Fibroblast of gingiva (primary cell): Measurements from ENCODE around the gene PDXP.

Experiments
- DNase-seq: peaks from one replicate; pipeline ENCODE4 v3.0.0-alpha.2; 2011; ENCODE audit warnings: low read depth

PDXP gene

GRCh38 chr22:37628830-37629229 is 29.7 kb upstream of the PDXP start:
- no peak for DNase-seq

GRCh38 chr22:37629928-37630327 is 28.6 kb upstream of the PDXP start:
- DNase-seq: no peak

GRCh38 chr22:37630839-37631435 is 27.6 kb upstream of the PDXP start:
- no peak for DNase-seq

- no peak for DNase-seq
Measured at GRCh38 chr22:37631448-37632173, 26.9 kb upstream of the PDXP start.

GRCh38 chr22:37632174-37633088 is 26.1 kb upstream of the PDXP start:
- no peak for DNase-seq

- DNase-seq: no peak
Measured at GRCh38 chr22:37633089-37633624, 25.4 kb upstream of the PDXP start.

- peak; percentile 85 for DNase-seq
Measured at GRCh38 chr22:37633625-37634416, 24.7 kb upstream of the PDXP start.

- no peak for DNase-seq
Measured at GRCh38 chr22:37634417-37634924, 24.1 kb upstream of the PDXP start.

GRCh38 chr22:37635157-37635556 is 23.4 kb upstream of the PDXP start:
- no peak for DNase-seq

- DNase-seq: no peak
Measured at GRCh38 chr22:37636186-37636948, 22.2 kb upstream of the PDXP start.

GRCh38 chr22:37636949-37637273 is 21.6 kb upstream of the PDXP start:
- DNase-seq: no peak

- DNase-seq: no peak
Measured at GRCh38 chr22:37638391-37639069, 20.0 kb upstream of the PDXP start.

GRCh38 chr22:37639070-37639760 is 19.3 kb upstream of the PDXP start, which contains the start of gene SH3BP1:
SH3BP1 (plus strand) TSS chr22:37639669; CDS start chr22:37639788, 119 bp downstream.
- DNase-seq: no peak

GRCh38 chr22:37639771-37640590 is 18.5 kb upstream of the PDXP start:
- DNase-seq: no peak

GRCh38 chr22:37640591-37641560 is 17.6 kb upstream of the PDXP start:
- DNase-seq: no peak

GRCh38 chr22:37641561-37641949 is 17.0 kb upstream of the PDXP start:
- no peak for DNase-seq

- peak; percentile 52 for DNase-seq
Measured at GRCh38 chr22:37643225-37643847, 15.2 kb upstream of the PDXP start.
